ENCODE data around the gene MS4A14.
"Not testable (repeated sequence)": the region's sequence is repeated elsewhere in the genome, so short reads cannot be mapped to it uniquely, and the experiment has no call there.

The MS4A14 gene, protein sequence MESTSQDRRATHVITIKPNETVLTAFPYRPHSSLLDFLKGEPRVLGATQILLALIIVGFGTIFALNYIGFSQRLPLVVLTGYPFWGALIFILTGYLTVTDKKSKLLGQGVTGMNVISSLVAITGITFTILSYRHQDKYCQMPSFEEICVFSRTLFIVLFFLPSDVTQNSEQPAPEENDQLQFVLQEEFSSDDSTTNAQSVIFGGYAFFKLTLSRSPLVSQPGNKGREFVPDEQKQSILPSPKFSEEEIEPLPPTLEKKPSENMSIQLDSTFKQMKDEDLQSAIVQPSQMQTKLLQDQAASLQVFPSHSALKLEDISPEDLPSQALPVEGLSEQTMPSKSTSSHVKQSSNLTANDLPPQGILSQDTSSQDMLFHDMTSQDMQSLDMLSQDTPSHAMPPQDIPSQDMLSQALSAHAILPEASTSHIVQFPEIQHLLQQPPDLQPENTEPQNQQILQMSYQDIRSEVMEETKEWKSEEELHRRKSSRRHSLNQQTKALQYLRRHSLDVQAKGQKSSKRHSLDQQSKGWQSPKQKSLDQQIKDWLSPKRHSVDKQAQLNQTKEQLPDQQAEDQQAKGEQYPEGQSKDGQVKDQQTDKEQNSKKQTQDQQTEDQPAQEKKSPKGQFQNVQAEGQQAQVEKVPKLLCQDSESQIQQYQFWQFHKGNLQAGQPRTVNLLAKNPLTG

DNA sequence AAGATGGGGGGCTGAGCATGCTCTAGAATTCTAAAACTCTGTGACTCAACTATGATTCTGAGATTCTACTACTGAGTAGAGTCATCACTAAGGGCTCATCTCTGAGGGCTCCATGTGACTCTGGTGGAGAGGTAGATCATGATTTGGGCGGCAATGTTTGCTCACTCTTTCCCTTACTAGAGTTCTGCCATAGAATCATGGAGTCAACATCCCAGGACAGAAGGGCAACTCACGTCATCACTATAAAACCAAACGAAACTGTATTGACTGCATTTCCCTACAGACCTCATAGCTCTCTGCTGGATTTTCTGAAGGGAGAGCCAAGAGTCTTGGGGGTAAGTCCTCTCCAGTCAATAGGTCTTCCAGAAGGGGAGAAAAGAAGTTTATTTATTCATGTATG, at the start of gene MS4A14:
Gene MS4A14 (plus strand): TSS at position 78 of the 400 bp plus-strand sequence. CDS start 120 bp downstream, at position 198.
- no peak for DNase-seq

DNA sequence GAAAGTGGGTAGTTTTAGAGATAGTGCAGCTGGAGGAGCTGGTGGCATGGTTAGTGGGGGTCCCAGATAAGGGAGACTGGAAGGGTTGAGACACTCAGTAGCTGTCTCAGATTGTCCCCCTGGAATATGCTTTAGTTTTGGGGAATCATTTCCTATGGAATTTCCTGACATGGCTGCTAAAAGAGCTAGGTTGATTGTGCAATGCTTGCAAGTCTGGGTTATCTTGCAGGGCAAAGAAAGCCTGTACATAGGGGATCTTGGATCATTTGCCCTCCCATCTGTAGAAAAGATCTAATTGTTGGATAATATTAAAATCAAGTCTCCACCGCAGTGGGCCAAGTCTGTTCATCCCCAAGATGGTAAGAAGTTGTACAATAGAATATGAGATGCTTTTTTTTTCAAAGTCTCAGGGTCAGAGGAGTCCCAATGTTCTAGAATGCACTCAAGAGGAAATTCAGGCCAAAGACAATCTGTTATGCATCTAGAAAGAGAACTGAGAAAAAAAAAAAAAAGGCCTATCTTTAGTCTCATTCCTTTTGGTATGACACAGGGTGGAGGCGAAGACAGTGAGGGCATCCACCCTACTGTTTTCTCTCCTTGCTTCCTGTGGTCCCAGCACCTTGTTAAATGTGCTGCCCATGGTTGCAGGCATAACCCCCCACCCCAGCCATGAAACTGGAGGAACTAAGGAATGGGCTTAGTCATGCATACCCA, 49.0 kb upstream of the MS4A14 start:
- no peak for DNase-seq

DNA sequence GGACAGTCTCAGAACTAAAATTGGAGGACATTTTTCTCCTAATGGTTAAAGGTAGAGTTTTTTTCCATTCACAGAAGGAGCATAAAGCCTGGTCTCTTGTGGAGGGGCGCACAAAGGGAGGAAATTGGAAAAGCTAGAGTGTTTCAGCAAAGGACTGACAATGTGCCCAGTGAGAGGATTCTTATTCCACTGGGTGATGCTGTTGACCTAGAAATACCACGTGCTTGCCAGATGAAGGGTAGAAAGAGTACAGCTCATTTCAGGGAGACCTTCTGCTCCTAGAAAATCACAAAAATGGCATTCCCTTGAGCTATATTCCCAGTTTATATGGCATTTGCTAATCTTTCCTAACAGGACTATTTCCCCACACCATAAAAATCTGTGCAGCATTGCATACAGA, 48.1 kb upstream of the MS4A14 start:
- DNase-seq: no peak

DNA sequence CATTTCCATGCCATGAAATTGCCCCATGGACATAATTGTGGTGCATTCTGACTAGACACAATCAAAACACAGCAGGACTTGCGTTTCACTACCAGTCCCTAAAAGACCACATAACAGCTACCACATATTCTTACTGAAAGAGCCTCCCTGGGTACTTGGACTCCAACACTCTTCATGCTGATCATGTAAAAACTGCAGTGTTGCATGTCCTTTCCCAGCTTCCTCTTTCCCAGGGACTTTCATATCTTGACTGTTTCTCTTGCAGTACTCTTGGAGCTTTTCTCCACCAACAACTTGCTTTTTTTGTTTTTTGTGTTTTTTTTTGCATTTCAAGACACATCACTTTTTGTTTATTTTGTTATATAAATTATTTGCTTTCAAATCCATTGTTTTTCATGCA, 46.3 kb upstream of the MS4A14 start:
- DNase-seq: no peak

DNA sequence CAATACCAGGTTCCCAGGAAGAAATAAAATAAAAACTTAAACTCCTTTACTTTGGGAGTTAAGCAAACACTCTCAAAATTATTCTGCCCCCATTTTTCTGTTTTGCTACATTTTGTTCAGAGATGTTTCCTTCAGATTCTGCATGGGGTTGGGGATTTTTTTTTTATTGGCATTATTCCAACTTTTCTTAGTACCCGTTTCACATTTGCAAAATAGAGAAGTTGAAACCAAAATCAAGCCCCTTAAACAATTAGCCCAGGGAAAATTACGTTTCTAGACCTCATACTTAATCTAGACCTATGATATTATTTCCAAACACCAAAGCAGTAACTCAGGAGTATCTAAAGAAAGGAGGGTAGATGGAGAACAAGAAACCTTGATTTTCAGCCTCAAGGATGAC, 38.5 kb upstream of the MS4A14 start:
- DNase-seq: no peak

DNA sequence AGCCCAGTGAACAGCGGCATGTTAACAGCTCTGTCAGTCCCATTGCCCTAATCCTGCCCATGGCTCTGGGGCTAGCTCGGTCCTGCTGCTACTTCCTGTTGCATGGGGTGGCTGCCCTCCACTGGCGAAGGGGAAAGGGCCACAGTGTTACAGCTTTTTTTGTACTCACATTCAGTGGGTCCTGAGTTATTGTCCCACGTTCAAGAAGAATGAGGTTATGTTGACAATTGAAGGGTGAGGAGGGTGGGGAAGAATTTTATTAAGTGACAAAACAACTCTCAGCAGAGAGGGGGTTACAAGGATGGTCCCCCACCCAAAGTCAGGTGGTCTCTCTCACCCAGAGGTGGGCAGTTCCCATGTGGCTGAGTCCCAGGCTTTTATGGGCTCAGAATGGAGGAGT, 35.6 kb upstream of the MS4A14 start:
- DNase-seq: no peak

DNA sequence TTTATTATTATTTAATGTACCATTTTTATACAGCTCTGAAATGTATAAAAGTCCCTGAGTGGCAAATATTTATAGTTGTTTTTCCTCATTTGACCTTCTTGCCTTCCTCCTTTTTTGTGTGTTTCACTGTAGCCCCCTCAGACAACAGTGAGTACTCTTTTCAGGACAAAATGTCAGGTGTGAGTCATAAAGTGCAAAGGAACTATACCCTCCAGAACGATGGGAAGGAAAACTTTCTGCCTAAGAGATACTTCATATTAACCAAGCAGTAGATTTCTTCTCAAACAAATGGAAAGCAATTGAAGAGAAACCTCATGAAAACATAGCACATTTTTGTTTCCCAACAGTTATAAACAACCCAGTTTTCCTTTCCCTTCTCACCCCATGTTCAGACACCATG, 34.0 kb upstream of the MS4A14 start:
- no peak for DNase-seq

DNA sequence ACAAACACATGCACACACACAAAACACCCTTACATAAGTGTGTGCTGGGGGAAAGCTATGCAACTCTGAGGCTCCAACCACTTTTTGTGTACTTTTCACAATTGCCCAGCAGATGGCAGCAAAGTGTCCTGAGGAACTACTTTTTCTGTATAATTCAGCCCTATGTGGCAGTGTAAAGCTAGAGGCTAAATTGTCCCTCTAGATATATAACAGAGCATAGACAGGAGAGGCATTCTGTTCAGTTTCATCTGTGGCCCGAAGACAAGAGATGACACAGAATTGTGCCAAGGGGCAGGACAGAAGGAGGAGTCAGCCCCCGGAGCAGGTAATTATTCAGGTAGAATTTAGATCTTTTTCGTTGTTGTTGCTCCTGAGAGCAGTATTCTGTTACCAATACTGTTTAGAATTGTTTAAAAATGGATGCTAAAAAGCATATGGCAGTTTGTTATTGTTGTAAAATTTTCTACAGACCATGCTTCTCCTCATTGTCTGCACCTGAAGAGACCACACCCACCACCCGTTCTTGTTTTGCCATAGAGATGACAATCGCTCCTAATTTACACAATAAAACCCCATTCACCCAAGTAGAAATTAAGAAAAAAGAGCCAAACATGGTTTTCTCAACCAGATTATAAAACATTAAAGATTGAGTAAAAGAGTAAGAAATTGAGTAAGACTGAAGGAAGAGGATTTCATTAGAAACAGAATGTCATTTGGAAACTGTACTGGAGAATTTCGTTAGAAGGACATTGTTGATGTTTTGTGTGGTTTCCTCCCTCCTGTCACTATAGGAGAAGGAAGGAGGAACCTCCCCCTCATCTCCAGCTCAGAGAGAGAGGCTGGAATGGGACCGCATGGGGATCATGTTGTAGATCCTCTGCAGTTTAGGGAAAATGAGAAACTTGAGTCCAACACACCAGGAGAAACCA, 32.5 kb upstream of the MS4A14 start:
- DNase-seq: peak in 1 of 2 experiments; percentile 42

DNA sequence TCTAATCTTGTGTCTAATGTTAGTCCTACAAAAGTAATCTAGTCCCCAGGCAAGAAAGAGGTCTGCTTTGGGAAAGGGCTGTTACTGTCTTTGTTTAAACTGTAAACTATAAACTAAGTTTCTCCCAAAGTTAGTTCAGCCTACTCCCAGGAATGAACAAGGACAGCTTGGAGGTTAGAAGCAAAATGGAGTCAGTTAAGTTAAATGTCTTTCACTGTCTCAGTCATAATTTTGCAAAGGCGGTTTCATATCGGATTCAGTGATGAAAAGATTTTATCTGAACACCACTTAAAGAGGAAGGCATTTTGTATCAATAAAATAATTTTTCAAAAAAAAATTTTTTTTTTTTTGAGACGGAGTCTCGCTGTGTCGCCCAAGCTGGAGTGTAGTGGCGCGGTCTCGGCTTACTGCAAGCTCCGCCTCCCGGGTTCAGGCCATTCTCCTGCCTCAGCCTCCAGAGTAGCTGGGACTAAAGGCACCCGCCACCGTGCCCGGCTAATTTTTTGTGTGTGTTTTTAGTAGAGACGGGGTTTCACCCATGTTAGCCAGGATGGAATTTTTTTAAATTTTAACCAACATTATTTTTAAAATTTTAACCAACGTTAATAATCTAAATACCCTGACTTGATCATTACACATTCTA, 29.9 kb upstream of the MS4A14 start:
- not testable (repeated sequence) for DNase-seq

DNA sequence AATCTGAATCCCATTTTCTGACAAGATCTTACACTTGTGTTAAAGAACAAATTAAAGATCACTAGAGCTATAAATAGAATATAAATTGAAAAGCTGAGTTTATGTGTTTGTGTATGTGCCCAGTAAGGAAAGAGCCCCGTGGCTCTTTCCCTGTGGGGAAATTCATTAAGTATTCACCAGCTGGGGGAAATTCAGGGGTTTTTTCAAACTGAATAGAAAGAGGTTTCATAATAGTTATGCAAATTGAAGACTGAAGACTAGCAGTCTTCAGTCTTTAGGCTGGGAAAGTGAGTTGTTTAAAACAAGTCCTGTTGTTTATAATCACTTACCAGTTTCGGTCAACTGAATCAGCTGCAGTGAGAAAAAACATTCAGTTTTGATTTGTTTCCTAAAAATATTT, 29.2 kb upstream of the MS4A14 start:
- no peak for DNase-seq

DNA sequence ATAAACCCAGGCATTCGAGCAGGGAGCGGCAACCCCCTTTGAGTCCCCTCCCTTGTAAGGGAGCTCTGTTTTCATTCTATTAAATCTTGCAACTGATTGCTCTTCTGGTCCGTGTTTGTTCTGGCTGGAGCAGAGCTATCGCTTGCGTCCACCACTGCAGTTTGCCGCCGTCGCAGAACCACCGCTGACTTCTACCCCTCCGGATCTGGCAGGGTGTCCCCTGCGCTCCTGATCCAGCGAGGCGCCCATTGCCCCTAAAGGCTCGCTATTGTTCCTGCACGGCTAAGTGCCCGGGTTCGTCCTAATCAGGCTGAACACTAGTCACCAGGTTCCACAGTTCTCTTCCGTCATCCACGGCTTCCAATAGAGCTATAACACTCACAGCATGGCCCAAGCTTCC, 28.4 kb upstream of the MS4A14 start:
- DNase-seq: no peak

DNA sequence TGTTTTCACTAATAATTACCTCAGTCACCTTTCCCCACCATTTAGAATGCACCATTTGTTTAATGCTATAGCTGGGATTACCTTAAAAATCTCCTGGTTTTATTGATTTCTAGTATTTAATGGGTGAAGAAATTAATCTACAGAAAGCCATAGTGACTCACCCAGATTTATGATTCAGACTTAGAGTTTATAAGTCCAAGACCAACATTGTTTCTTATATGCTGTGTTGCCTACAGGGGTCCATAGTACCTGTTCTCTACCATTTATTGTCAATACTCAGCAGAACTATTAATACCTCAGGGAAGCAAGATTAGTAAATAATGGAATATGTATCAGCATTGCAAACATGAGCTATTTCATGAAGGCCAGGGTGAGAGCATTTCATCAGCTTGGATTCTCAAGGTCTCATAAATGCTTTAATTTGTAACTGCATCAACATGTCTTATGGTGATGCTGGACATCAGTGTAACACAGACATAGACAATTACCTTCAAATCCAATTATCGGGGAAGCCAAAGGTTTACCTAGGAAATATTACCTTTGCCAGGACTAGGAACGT, 25.9 kb upstream of the MS4A14 start:
- no peak for DNase-seq

DNA sequence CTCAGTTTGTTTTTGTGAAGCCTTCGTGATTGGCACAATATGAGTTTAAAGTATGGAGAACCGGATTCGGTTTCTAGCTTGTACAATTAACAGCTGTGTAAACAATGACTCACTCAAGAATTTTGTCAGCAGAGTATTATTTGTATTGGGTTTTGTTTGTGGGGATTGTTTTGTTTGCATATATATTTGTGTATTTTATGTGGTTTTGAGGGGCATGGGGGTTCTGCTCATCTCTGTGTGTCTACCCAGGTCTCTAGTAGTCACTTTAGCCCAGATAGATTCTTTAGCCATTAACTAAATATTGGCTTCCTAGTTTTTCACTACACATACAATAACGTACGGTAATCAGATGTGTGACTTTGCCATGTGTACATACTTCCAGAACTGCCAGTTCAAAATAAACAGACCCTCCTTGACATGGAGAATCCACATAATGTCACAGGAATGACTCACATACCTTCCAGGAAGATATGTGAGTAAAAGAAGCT, 25.4 kb upstream of the MS4A14 start:
- DNase-seq: no peak

DNA sequence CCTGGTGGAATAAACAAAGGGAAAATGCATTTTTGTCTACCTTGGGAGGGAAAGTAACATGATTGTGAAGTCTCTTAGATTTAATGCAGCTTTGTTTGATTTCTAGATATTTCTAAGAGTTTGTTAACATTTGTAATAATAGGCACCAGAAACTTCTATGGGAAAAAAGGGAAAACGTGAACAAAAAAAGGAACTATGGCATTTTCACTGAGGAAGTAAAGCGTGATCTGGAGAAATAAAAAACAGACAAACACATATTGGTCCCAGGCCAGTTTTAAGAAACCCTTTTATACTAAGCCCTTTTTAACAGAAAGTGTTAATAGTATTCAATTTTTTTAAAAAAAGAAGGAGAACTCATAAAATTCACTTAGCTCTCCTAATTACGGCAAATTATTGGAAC, 24.9 kb upstream of the MS4A14 start:
- no peak for DNase-seq

DNA sequence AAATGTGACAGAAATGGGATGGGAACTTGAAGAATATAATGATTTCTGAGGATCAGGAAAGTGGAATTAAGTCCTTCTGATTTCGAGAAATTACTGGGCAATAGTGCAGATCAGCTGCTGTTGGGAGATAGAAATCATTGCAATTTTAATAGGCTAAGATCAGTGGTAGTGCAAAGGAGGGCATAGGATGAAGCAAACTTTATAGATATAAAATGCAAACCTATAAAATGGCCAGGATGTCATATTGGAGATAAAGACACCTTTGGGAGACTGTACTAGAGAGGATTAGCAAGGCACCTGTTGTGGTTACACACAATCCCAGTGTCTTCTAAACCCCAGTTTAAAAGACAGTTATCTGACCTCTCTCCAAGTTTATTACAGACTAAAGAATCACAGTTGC, 24.4 kb upstream of the MS4A14 start:
- no peak for DNase-seq

DNA sequence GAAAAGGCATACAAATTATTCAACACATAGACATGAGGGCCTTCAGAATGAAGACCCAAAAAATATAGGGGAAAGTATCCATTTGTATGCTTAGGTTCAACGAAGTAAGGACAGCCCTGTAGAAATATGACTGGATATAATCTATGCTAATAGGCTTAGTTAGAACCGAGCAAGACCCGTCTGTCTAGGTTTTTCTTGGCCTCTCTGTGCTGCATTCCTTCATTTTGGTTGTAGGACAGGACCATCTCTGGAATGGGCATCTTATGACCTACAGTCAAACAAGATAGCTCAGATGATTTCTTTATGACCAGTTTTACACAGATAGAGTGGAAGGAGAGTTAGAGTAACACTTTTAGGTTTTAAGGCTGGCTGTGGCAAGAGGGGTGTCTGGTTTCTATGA, 23.5 kb upstream of the MS4A14 start:
- DNase-seq: no peak

DNA sequence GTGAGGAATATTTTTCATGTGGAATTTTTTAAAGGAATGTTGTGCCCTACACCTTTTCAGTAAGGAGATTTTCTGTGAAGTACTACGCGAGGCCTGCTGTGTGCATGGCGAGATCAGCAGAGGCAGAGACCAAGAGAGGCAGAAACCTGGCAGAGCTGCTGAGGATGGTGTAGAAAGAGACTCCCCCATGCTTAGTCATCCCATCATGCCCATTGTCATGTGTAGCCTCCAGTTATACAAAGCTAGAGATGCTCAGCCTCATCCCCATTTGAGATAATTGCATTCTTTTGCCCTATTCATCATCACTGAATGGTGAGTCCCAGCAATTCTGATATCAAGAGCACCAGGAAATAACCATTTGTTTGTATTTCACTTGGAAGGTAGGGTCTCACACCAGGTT, 20.9 kb upstream of the MS4A14 start:
- no peak for DNase-seq

DNA sequence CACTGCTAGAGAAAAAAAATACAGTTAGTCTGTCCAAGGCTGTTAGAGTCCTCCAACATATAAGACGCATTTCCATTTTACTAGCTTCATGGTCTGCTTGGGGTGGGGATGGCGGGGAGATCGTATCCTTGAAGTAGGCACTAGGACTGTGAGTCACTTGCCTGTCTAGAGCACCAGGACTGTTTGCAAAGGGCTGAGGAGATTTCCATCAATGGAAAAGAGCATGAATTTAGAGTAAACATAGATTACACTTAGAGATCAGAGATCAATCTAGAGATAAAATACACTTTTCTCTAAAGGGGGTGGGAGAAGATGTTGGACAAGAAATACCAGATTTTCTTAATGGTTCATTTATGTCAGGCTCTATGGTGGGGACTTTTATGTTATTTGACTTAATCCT, 19.7 kb upstream of the MS4A14 start:
- no peak for DNase-seq

DNA sequence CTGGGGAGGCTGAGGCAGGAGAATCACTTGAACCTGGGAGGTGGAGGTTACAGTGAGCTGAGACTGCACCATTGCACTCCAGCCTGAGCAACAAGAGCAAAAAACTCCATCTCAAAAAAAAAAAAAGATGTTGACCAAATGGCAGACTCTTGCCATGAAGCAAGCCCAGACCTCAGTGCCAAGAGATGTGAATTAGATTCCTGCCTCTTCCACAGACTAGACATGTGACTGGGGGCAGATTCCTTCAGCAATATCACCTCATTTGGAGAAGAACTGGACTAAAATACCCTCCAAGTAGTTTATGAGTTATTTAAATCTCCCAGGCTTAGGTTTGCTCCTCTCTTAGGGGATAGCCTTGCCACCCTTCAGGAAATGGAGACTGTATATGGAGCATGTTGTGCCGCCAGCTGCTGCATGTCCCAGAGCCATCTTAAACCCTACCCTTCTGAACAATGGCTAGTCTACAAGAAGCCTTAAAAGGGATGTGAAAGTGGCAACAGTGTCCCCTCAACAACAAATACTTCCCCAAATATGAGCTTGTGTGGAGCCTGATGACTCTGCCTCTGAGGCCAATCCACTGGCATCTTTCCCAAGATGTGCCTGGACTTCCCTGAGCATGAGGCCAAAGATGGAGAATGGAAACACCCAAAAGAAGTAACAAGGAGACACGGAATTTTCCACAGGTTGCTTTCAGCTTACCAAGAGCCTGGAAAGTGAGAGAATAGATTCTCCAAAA, 18.7 kb upstream of the MS4A14 start:
- DNase-seq: no peak

DNA sequence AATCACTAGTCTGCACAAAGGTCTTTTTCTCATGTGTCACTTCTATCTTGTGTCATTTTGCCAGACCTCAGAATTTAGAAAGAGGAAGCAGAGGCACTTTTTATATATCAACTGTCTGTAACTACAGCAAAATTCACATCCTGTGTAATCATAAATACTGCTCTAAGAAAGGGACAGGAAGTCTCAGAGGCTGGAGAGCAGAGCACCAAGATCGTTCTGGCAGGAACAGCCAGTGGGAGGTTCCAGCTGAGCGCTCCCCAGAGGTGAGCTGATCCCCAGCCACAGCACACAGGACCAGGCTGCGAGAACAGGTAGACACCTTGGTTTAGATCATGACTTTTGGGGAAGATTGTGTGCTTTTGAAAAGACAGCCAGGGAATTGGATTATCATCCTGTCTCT, 17.9 kb upstream of the MS4A14 start, which contains the start of gene MS4A7:
Gene MS4A7 (plus strand): TSS at position 179 of the 400 bp plus-strand sequence. CDS start 4,610 bp downstream, outside the sequence.
- DNase-seq: no peak

Measured in SW 1271 (cell line).